ENCODE results near the gene WDFY2. TPM values are rescaled to one million over a fixed set of nuclear protein-coding genes. Genes with fewer than 3 reads are reported as not detected.

WDFY2 gene
- total RNA-seq, 1 experiment from 2014 or later, result 26.4 TPM

DNA sequence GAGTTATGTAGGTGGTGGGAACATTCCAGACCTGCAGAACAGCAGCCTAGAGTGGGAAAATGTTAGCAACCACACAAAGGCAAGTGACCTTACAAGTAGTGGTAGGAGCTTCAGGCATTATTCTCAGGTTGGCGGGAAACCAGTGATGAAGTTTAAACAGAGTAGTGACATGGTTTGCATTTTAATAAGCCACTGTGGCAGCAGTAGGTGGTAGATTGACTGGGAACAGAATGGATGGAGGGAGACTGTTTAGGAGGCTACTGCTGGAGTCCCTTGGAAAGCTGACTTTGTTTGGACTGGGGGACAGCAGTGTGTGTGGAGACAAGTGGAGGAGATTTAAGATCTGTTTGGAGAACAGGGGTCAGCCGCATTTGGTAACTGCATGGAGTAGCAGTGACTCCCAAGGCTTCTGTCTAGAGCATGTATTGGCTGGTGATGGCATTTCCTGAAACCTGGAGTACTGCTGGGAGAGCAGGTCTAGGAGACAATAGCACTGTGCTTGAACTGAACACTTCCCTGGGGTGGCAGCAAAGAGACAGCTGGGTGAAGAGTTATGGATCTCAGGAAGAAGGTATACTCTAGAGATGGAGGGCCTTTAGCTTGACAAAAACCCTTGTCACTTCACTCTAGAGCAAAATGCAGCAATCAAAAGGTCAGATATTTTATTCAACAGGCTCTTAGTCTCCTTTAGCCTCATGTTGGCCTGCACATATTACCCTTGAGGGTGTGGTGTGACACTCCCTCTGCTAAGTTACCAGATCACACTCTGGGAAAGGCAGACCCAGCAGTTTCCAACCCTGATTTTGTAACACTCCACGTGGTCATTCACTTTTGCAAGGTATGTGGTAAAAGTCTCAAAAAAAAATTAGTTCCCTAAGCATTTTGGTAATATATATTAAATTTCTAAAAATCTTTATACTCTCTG is 149.4 kb downstream of the WDFY2 start:
- Histone ChIP-seq H4K91ac (ENCODE audit: insufficient read length, low read depth, low read length) (no peak overlapping the region), H2BK12ac (ENCODE audit: insufficient read length, low read depth, low read length) (no peak overlapping the region), H4K8ac (replicated peaks; ENCODE audit: insufficient read length, low read depth, low read length) (no peak overlapping the region), H3K23ac (ENCODE audit: insufficient read length, low read depth, low read length) (no peak overlapping the region), H3K18ac (ENCODE audit: insufficient read length, low read depth, low read length) (no peak overlapping the region), H4K20me1 (ENCODE audit: control insufficient read depth, insufficient read depth, insufficient read length) (peaks cover 5% of the 10 kb centered on the region), H3K56ac (ENCODE audit: insufficient read length, low read depth, low read length) (no peak overlapping the region), H3K79me1 (ENCODE audit: insufficient read depth, low read depth, low read length, poor library complexity, severe bottlenecking) (no peaks in the 10 kb centered on the region), H3K79me2 (ENCODE audit: insufficient read depth, low read length) (no peaks in the 10 kb centered on the region), H4K5ac (ENCODE audit: insufficient read length, low read depth, low read length) (no peak overlapping the region), H2BK120ac (ENCODE audit: low read depth, low read length, poor library complexity, severe bottlenecking) (no peak overlapping the region), H3K4ac (ENCODE audit: low read depth, low read length) (no peak overlapping the region), H3K14ac (ENCODE audit: insufficient read depth, low read length) (no peak overlapping the region), H2AFZ (ENCODE audit: low read length) (no peak overlapping the region), H2BK20ac (ENCODE audit: low read depth, low read length, poor library complexity, severe bottlenecking) (no peak overlapping the region), H3T11ph (ENCODE audit: low read length) (no peak overlapping the region), H3K27ac (ENCODE audit: insufficient read length, low read depth, low read length) (no peak overlapping the region), H3K23me2 (ENCODE audit: insufficient read length, low read depth, low read length, poor library complexity, severe bottlenecking) (no peaks in the 10 kb centered on the region), H3K27me3 (ENCODE audit: insufficient read depth, low read length) (no peaks in the 10 kb centered on the region), H2AK5ac (ENCODE audit: insufficient read length, low read length) (no peak overlapping the region), H3K4me2 (ENCODE audit: insufficient read depth, insufficient read length, low read length) (no peak overlapping the region), H2BK5ac (ENCODE audit: insufficient read length, low read length) (no peak overlapping the region), H3K4me1 (ENCODE audit: insufficient read depth, low read length) (no peaks in the 10 kb centered on the region), H3K9ac (ENCODE audit: extremely low read depth, insufficient read length, low read length) (no peak overlapping the region), H2BK15ac (ENCODE audit: low read depth, low read length) (no peak overlapping the region), H3K9me3 (ENCODE audit: control insufficient read depth, low read depth, low read length) (no peaks in the 10 kb centered on the region)
- WGBS (ENCODE audit: extremely low coverage, insufficient read length, low lambda C conversion rate), result no CpG with 5 or more reads among the region's 3 CpGs
- TF ChIP-seq, protein P1, sequence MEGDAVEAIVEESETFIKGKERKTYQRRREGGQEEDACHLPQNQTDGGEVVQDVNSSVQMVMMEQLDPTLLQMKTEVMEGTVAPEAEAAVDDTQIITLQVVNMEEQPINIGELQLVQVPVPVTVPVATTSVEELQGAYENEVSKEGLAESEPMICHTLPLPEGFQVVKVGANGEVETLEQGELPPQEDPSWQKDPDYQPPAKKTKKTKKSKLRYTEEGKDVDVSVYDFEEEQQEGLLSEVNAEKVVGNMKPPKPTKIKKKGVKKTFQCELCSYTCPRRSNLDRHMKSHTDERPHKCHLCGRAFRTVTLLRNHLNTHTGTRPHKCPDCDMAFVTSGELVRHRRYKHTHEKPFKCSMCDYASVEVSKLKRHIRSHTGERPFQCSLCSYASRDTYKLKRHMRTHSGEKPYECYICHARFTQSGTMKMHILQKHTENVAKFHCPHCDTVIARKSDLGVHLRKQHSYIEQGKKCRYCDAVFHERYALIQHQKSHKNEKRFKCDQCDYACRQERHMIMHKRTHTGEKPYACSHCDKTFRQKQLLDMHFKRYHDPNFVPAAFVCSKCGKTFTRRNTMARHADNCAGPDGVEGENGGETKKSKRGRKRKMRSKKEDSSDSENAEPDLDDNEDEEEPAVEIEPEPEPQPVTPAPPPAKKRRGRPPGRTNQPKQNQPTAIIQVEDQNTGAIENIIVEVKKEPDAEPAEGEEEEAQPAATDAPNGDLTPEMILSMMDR (conservative IDR thresholded peaks at IDR 0.05), result no peak
- peaks cover 6 to 7% of the 10 kb centered on the region in 2 experiments for H3K4me1 Mint-ChIP-seq
- H3K27ac Mint-ChIP-seq, result peak overlapping the region; percentile 8 to 46 (median 46); a peak in 6 of 7 replicates
- no peak overlapping the region for H3K4me3 Mint-ChIP-seq
- H3K36me3 Mint-ChIP-seq (ENCODE audit: insufficient read depth in 1 of 3, low read depth in 3 of 3), result peaks cover 4 to 16% (median 12%) of the 10 kb centered on the region in 3 experiments; a peak in 5 of 7 replicates
- no peaks in the 10 kb centered on the region for H3K9me3 Mint-ChIP-seq
- no peak for DNase-seq
- H3K27me3 Mint-ChIP-seq (ENCODE audit: low read depth), result no peaks in the 10 kb centered on the region
